ENCODE results near the gene RAB31. TPM values are rescaled to one million over a fixed set of nuclear protein-coding genes. Genes with fewer than 3 reads are reported as not detected.

RAB31 gene
- total RNA-seq, 3 donors from 2014 or later, result 22.4 to 110 (median 32.4) TPM

DNA sequence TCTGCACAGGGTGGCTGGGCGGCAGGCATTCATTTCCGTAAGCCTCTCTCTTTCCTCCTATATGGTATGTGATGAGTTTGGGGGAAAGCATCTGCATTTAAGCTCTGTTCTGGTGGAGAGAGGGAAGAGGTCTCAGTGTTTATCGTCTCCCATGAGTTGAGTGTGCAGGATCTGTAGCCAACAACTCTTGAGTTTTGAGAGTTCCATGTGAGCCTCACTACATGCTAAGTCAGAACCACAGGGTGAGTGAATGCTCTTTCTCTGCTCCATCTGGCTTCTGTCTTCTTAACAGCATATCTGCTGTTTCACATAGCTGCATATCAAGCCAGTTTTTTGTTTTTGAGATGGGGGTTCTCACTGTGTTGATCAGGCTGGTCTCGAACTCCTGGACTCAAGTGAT is 22.7 kb downstream of the RAB31 start:
- intact Hi-C loops (cut with DNase I; ENCODE audit: low total_unique reads), result no loop called here
- no peaks in the 10 kb centered on the region for H3K9me3 ChIP-seq
- peak in 1 of 2 donors; percentile 12 for DNase-seq (ENCODE audit: low spot score in 2 of 2)
- H3K4me1 ChIP-seq, result no peaks in the 10 kb centered on the region
- no peaks in the 10 kb centered on the region for H3K27me3 ChIP-seq
- H3K27ac ChIP-seq, result no peak overlapping the region
- H3K36me3 ChIP-seq, result no peaks in the 10 kb centered on the region
- TF ChIP-seq POLR2A (IDR thresholded peaks at IDR 0.05) (no peak), POLR2AphosphoS5 (IDR thresholded peaks at IDR 0.05) (no peak)
- TF ChIP-seq, protein P1, sequence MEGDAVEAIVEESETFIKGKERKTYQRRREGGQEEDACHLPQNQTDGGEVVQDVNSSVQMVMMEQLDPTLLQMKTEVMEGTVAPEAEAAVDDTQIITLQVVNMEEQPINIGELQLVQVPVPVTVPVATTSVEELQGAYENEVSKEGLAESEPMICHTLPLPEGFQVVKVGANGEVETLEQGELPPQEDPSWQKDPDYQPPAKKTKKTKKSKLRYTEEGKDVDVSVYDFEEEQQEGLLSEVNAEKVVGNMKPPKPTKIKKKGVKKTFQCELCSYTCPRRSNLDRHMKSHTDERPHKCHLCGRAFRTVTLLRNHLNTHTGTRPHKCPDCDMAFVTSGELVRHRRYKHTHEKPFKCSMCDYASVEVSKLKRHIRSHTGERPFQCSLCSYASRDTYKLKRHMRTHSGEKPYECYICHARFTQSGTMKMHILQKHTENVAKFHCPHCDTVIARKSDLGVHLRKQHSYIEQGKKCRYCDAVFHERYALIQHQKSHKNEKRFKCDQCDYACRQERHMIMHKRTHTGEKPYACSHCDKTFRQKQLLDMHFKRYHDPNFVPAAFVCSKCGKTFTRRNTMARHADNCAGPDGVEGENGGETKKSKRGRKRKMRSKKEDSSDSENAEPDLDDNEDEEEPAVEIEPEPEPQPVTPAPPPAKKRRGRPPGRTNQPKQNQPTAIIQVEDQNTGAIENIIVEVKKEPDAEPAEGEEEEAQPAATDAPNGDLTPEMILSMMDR (IDR thresholded peaks at IDR 0.05), result no peak
- no peak overlapping the region for H3K4me3 ChIP-seq

DNA sequence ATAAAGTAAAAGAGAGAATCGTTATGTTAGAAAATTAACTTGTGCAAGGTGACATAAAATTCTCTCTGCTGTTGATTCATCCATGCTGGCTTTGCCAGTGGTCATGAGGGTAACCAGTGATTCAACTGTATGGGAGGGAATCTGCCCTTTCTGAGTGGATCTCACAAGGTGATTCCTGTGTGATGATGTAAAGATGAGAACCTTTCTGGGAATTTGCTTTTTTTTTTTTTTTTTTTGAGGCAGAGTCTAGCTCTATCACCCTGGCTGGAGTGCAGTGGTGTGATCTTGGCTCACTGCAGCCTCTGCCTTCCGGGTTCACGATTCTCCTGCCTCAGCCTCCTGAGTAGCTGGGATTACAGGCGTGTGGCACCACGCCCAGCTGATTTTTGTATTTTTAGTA is 23.3 kb downstream of the RAB31 start:
- no peak overlapping the region for H3K4me3 ChIP-seq
- no peaks in the 10 kb centered on the region for H3K36me3 ChIP-seq
- H3K27ac ChIP-seq, result no peak overlapping the region
- no peaks in the 10 kb centered on the region for H3K27me3 ChIP-seq
- intact Hi-C loops (cut with DNase I; ENCODE audit: low total_unique reads), result no loop called here
- H3K9me3 ChIP-seq, result no peaks in the 10 kb centered on the region
- H3K4me1 ChIP-seq, result no peaks in the 10 kb centered on the region
- TF ChIP-seq, protein P1 (IDR thresholded peaks at IDR 0.05), result no peak
- no peak for TF ChIP-seq POLR2A (IDR thresholded peaks at IDR 0.05)
- TF ChIP-seq POLR2AphosphoS5 (IDR thresholded peaks at IDR 0.05), result no peak
- DNase-seq (ENCODE audit: low spot score in 2 of 2), result no peak

DNA sequence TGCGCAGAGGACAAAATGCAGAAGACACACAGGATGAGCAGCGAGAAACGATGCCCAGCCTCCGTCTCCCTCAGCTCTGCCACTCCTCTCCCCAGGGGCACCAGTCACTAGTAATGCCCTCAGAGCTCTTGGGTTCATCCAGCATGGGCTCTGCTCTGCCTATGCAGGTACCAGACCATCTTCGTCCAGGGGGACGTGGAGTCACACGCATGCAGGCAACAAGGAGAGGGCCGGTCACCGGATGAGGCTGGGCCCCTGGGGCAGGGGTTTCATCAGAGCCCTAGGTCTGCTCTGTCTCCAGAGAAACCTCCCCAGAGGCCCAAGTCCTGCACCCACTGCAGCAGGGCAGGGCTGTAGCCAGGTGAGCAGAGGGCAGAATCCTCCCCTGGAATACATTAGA is 23.9 kb downstream of the RAB31 start:
- H3K27ac ChIP-seq, result no peak overlapping the region
- no peak overlapping the region for H3K4me3 ChIP-seq
- intact Hi-C loops (cut with DNase I; ENCODE audit: low total_unique reads), result no loop called here
- no peaks in the 10 kb centered on the region for H3K4me1 ChIP-seq
- DNase-seq (ENCODE audit: low spot score in 2 of 2), result no peak
- no peaks in the 10 kb centered on the region for H3K9me3 ChIP-seq
- TF ChIP-seq POLR2AphosphoS5 (IDR thresholded peaks at IDR 0.05) (no peak), POLR2A (IDR thresholded peaks at IDR 0.05) (no peak)
- TF ChIP-seq, protein P1 (IDR thresholded peaks at IDR 0.05), result no peak
- H3K27me3 ChIP-seq, result no peaks in the 10 kb centered on the region
- no peaks in the 10 kb centered on the region for H3K36me3 ChIP-seq

DNA sequence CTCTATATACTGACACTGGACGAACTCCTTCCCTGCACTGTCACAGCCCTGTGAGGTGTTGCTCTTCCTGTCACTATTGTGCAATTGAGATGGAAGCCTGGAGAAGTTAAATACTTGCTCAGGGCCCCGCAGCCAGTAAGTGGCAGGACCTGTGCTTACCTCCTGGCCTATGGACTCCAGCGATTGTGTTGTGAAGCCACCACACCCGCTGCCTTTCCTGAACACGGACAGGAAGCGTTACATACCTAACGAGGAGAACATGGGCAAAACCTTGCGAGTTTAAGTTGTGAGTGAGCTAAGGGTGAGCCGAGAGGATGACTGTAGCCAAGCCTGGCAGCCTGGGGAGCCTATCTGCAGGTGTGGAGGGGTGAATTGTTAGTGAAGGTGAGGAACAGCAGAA is 26.1 kb downstream of the RAB31 start:
- H3K4me1 ChIP-seq, result no peaks in the 10 kb centered on the region
- TF ChIP-seq POLR2AphosphoS5 (IDR thresholded peaks at IDR 0.05) (no peak), POLR2A (IDR thresholded peaks at IDR 0.05) (no peak)
- TF ChIP-seq, protein P1 (IDR thresholded peaks at IDR 0.05), result no peak
- no peaks in the 10 kb centered on the region for H3K36me3 ChIP-seq
- no peak for DNase-seq (ENCODE audit: low spot score in 2 of 2)
- no peaks in the 10 kb centered on the region for H3K27me3 ChIP-seq
- intact Hi-C loops (cut with DNase I; ENCODE audit: low total_unique reads), result no loop called here
- H3K27ac ChIP-seq, result peak overlapping the region in 1 of 2 donors; percentile 8
- no peak overlapping the region for H3K4me3 ChIP-seq
- no peaks in the 10 kb centered on the region for H3K9me3 ChIP-seq

DNA sequence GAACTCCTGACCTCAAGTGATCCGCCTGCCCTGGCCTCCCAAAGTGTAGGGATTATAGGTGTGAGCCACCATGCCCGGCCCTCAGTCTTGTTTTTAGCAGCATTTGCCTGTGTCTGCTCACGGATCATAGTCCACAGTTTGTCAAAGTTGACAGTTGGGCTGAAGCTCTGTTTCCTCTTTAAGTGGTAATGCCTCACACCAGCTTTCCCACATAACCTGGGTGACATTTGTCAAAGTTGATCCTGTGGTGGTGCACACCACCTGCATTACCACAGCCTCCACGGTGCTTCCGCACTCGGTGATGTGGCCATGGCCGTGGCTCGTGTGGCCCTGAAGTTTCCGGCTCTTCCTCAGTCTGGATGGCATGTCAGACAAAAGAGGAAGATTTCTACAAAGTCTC is 27.1 kb downstream of the RAB31 start:
- Histone ChIP-seq H3K27me3 (no peaks in the 10 kb centered on the region), H3K9me3 (no peaks in the 10 kb centered on the region), H3K36me3 (no peaks in the 10 kb centered on the region), H3K4me1 (no peaks in the 10 kb centered on the region), H3K4me3 (no peak overlapping the region), H3K27ac (no peak overlapping the region)
- no peak for DNase-seq (ENCODE audit: low spot score in 2 of 2)
- intact Hi-C loops (cut with DNase I; ENCODE audit: low total_unique reads), result no loop called here
- TF ChIP-seq, protein P1 (IDR thresholded peaks at IDR 0.05), result no peak
- no peak for TF ChIP-seq POLR2A (IDR thresholded peaks at IDR 0.05)
- no peak for TF ChIP-seq POLR2AphosphoS5 (IDR thresholded peaks at IDR 0.05)

Measured in breast epithelium (tissue), 4 donors.